Activated naive CD4-positive, alpha-beta T cell treated with anti-CD3 and anti-CD28 coated beads, Interleukin-2, amount 50 U/mL, for 16 hours (primary cell): ENCODE results near the gene NFE2L2.
"Not testable (repeated sequence)": the region's sequence is repeated elsewhere in the genome, so short reads cannot be mapped to it uniquely, and the experiment has no call there.

Experiments used
- DNase-seq: peaks from one replicate; pipeline ENCODE4 v3.0.0-alpha.2; 2020

NFE2L2 gene

GRCh38 chr2:177187631-177188312 lies 76.8 kb downstream of the NFE2L2 start:
- no peak for DNase-seq

DNA sequence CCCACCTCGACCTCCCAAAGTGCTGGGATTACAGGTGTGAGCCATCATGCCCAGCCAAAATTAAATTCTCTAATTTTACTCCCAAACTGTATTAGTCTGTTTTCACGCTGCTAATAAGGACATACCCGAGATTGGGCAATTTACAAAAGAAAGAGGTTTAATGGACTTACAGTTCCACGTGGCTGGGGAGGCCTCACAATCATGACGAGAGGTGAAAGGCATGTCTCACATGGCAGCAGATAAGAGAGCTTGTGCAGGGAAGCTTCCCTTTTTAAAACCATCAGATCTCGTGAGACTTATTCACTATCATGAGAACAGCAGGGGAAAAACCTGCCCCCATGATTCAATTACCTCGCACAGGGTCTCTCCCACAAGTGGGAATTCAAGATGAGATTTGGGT lies 78.5 kb downstream of the NFE2L2 start:
- not testable (repeated sequence) for DNase-seq

DNA sequence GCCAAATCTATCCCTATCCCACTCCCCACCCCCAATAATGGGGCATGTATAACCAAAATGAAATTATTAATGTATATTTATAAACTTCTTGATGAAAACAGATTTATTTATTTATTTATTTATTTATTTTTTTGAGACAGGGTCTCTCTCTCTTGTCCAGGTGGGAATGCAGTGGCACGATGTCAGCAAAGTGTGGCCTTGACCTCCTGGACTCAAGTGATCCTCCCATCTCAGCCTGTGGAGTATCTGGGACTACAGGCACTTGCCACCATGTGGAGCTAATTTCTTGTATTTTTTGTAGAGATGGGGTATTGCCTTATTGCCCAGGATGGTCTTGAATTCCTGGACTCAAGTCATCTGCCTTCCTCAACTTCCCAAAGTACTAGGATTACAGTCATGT lies 79.9 kb downstream of the NFE2L2 start:
- DNase-seq = no peak

- DNase-seq = no peak
These were observed 80.7 kb downstream of the NFE2L2 start for GRCh38 chr2:177183860-177184259.
